Measurements from ENCODE around the gene KCNK3. TPM values are rescaled to one million over a fixed set of nuclear protein-coding genes. Genes with fewer than 3 reads are reported as not detected.
"Not testable (repeated sequence)": the region's sequence is repeated elsewhere in the genome, so short reads cannot be mapped to it uniquely, and the experiment has no call there.

The KCNK3 gene
- total and polyA plus RNA-seq, 2 donors (not counting 1 experiment from before 2014, with no cell fraction given), result not detected

- ChIA-PET CTCF (interaction anchor here (0.7 to 0.8 kb wide), 2 partner anchors 11 to 15 kb away, joined by 3 read pairs; no protein-coding TSS in a partner anchor), POLR2A (no interaction called here)
- Mint-ChIP-seq H3K27ac (no peak overlapping the region), H3K4me3 (no peak overlapping the region), H3K4me1 (peaks cover 12% of the 10 kb centered on the region), H3K9me3 (ENCODE audit: insufficient read depth) (no peaks in the 10 kb centered on the region), H3K27me3 (no peaks in the 10 kb centered on the region)
- no peak overlapping the region for H3K4me2 ChIP-seq (replicated peaks; ENCODE audit: low read depth, low read length, poor library complexity, severe bottlenecking)
- peaks cover 8 to 19% of the 10 kb centered on the region in 2 donors for H3K4me1 ChIP-seq (ENCODE audit: control insufficient read depth in 2 of 2, insufficient read depth in 2 of 2, low read length in 2 of 2)
- H3K27ac ChIP-seq (ENCODE audit: low read length in 2 of 2), result no peak overlapping the region
- intact Hi-C loops (cut with micrococcal nuclease), result no loop called here
- no peak for ATAC-seq (ENCODE audit: low read depth)
- no peak for DNase-seq
- H3K79me2 ChIP-seq (ENCODE audit: control insufficient read depth, insufficient read depth, low read length), result peaks cover 20% of the 10 kb centered on the region
- H3K27me3 ChIP-seq (replicated peaks in 1 of 4; ENCODE audit: control extremely low read depth in 1 of 4, control insufficient read depth in 3 of 4, insufficient read depth in 4 of 4, low read length in 3 of 4), result no peaks in the 10 kb centered on the region
- no peak for TF ChIP-seq EZH2 (IDR thresholded peaks at IDR 0.05; ENCODE audit: borderline replicate concordance, insufficient read depth, low read depth, low read length, poor library complexity, severe bottlenecking)
- TF ChIP-seq, protein P1, sequence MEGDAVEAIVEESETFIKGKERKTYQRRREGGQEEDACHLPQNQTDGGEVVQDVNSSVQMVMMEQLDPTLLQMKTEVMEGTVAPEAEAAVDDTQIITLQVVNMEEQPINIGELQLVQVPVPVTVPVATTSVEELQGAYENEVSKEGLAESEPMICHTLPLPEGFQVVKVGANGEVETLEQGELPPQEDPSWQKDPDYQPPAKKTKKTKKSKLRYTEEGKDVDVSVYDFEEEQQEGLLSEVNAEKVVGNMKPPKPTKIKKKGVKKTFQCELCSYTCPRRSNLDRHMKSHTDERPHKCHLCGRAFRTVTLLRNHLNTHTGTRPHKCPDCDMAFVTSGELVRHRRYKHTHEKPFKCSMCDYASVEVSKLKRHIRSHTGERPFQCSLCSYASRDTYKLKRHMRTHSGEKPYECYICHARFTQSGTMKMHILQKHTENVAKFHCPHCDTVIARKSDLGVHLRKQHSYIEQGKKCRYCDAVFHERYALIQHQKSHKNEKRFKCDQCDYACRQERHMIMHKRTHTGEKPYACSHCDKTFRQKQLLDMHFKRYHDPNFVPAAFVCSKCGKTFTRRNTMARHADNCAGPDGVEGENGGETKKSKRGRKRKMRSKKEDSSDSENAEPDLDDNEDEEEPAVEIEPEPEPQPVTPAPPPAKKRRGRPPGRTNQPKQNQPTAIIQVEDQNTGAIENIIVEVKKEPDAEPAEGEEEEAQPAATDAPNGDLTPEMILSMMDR (IDR thresholded peaks at IDR 0.05), result no peak
- H3K9ac ChIP-seq (ENCODE audit: low read length), result no peak overlapping the region
- no peaks in the 10 kb centered on the region for H3K36me3 ChIP-seq (replicated peaks in 1 of 2; ENCODE audit: control extremely low read depth in 1 of 2, control insufficient read depth in 1 of 2, extremely low read depth in 1 of 2, insufficient read depth in 2 of 2, low read length in 1 of 2)
- H2AFZ ChIP-seq (ENCODE audit: insufficient read depth, low read depth, low read length, poor library complexity, severe bottlenecking), result no peak overlapping the region
- 93% methylated on average over 2 of the region's 5 CpGs for WGBS (ENCODE audit: insufficient coverage)
- H3K9me3 ChIP-seq (ENCODE audit: control extremely low read depth in 1 of 3, control insufficient read depth in 2 of 3, insufficient read depth in 1 of 3, low read length in 2 of 3), result no peaks in the 10 kb centered on the region
- no peaks in the 10 kb centered on the region for H4K20me1 ChIP-seq (ENCODE audit: control insufficient read depth, insufficient read depth, low read length, poor library complexity, severe bottlenecking)
- H3K4me3 ChIP-seq (ENCODE audit: control extremely low read depth in 1 of 5, extremely low read depth in 1 of 5, insufficient read depth in 1 of 5, low read depth in 2 of 5, low read length in 4 of 5), result no peak overlapping the region
Observed at GRCh38 chr2:26759845-26760244, 67.3 kb downstream of the KCNK3 start.

GRCh38 chr2:26760991-26761390 is 68.5 kb downstream of the KCNK3 start:
- H2AFZ ChIP-seq (ENCODE audit: insufficient read depth, low read depth, low read length, poor library complexity, severe bottlenecking); ATAC-seq (ENCODE audit: low read depth); POLR2A ChIA-PET; CTCF ChIA-PET; H3K36me3 ChIP-seq (replicated peaks in 1 of 2; ENCODE audit: control extremely low read depth in 1 of 2, control insufficient read depth in 1 of 2, extremely low read depth in 1 of 2, insufficient read depth in 2 of 2, low read length in 1 of 2); H3K9me3 Mint-ChIP-seq (ENCODE audit: insufficient read depth); H3K4me3 ChIP-seq (ENCODE audit: control extremely low read depth in 1 of 5, extremely low read depth in 1 of 5, insufficient read depth in 1 of 5, low read depth in 2 of 5, low read length in 4 of 5); H3K9me3 ChIP-seq (ENCODE audit: control extremely low read depth in 1 of 3, control insufficient read depth in 2 of 3, insufficient read depth in 1 of 3, low read length in 2 of 3); DNase-seq; H3K4me2 ChIP-seq (replicated peaks; ENCODE audit: low read depth, low read length, poor library complexity, severe bottlenecking); H4K20me1 ChIP-seq (ENCODE audit: control insufficient read depth, insufficient read depth, low read length, poor library complexity, severe bottlenecking); H3K9ac ChIP-seq (ENCODE audit: low read length); H3K27me3 ChIP-seq (replicated peaks in 1 of 4; ENCODE audit: control extremely low read depth in 1 of 4, control insufficient read depth in 3 of 4, insufficient read depth in 4 of 4, low read length in 3 of 4); H3K27ac ChIP-seq (ENCODE audit: low read length in 2 of 2); H3K4me3 Mint-ChIP-seq; H3K27me3 Mint-ChIP-seq; H3K27ac Mint-ChIP-seq; intact Hi-C loops (cut with micrococcal nuclease): not testable (repeated sequence)
- Histone ChIP-seq H3K4me1 (ENCODE audit: control insufficient read depth in 2 of 2, insufficient read depth in 2 of 2, low read length in 2 of 2) (peaks cover 14 to 23% of the 10 kb centered on the region in 2 donors), H3K79me2 (ENCODE audit: control insufficient read depth, insufficient read depth, low read length) (peaks cover 27% of the 10 kb centered on the region)
- peaks cover 15% of the 10 kb centered on the region for H3K4me1 Mint-ChIP-seq
- WGBS (ENCODE audit: insufficient coverage), result 83% methylated on average over 6 of the region's 10 CpGs

Measured in B cell (primary cell).